Measurements from ENCODE around the gene IL12B. TPM values are rescaled to one million over a fixed set of nuclear protein-coding genes. Genes with fewer than 3 reads are reported as not detected.
"Not testable (repeated sequence)": the region's sequence is repeated elsewhere in the genome, so short reads cannot be mapped to it uniquely, and the experiment has no call there.

IL12B gene
- polyA plus RNA-seq: not detected

DNA sequence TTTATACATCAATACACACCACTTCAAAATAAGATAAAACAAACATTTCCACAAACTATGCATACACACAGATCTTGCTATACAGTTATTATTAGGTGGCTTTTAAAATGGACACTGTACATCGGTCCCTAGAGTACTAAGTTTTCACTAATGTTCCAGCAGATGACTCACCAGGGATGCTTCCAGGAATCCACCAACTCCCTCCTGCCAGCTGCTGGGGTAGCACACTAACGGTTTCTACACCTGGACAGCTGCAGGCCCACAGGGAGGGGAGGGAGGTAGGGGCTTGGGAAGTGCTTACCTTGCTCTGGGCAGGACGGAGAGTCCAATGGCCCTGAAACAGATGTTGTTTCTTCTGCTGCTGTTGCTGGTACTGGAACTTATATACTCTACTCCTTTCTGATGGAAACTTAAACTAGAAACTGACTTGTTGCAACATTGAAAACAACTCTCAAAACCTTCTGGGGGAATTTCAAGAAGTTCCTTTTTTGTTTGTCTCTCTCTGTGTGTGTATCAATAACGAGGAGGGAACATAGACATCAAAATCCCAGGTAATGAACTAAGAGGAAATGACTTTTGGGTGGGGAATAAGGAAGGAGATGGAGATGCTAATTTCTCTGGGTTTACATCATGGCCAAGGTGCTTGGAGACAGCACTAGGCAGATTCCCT is at the start of gene IL12B:
TSS of gene IL12B (minus strand) at position 357 of the 670 bp plus-strand sequence. CDS start 3,705 bp downstream, outside the sequence.
- peaks cover 0 to 1% (median 0%) of the 10 kb centered on the region in 6 donors for H3K9me3 Mint-ChIP-seq
- H3K27me3 Mint-ChIP-seq (ENCODE audit: low read depth in 3 of 3): peaks cover 0 to 11% (median 1%) of the 10 kb centered on the region in 3 donors
- peaks cover 16 to 26% of the 10 kb centered on the region in 2 donors for H3K4me1 Mint-ChIP-seq
- H3K36me3 Mint-ChIP-seq: no peaks in the 10 kb centered on the region
- DNase-seq: no peak
- no peak within 1 kb of the TSS for H3K27ac Mint-ChIP-seq
- peak within 1 kb of the TSS; percentile 50 to 69 (median 55) for H3K4me3 Mint-ChIP-seq

DNA sequence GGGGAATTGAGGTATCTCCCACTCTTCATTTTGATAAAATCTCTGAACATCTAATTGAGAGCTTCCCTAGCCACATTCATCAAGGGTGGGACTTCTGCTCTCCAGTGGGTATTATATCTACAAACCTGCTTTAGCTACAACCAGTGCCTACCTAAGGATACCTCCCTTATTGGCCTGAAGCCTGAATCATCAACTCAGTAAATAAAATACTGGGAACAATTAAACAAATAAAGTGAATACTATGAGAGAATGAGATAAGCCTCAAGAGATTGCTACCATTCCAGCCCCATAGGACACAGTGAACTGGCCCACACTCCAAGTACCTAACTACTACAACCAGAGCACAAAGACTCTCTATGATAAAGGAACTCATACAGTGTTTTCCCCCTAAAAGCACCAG is 47.4 kb upstream of the IL12B start:
- no peaks in the 10 kb centered on the region for H3K4me1 Mint-ChIP-seq
- H3K27ac Mint-ChIP-seq: no peak overlapping the region
- peaks cover 15 to 28% (median 17%) of the 10 kb centered on the region in 3 donors for H3K36me3 Mint-ChIP-seq
- H3K27me3 Mint-ChIP-seq (ENCODE audit: low read depth in 3 of 3): peaks cover 5 to 13% (median 6%) of the 10 kb centered on the region in 3 donors
- H3K9me3 Mint-ChIP-seq: peaks cover 9 to 55% (median 35%) of the 10 kb centered on the region in 6 donors
- no peak for DNase-seq
- no peak overlapping the region for H3K4me3 Mint-ChIP-seq

DNA sequence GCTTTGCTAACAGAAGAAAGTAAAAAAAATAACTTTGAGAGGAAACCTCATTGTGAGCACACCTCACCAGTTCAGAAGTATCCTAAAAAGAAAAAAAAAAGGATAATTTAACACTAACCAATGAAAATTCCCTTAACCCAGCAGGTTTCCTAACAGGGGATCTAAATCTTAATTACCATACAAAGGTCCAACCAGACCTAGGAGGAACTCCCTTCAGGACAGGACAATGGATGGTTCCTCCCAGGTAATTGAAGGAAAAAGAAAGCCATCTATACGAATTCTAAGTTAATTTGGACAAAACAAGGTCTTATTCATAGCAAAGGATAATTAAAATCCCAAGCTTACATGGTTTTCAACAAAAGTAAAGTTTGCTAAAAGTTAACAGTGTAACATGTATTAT is 37.6 kb upstream of the IL12B start:
- not testable (repeated sequence) for H3K27ac Mint-ChIP-seq; DNase-seq; H3K9me3 Mint-ChIP-seq; H3K4me1 Mint-ChIP-seq; H3K4me3 Mint-ChIP-seq; H3K27me3 Mint-ChIP-seq (ENCODE audit: low read depth in 3 of 3); H3K36me3 Mint-ChIP-seq

DNA sequence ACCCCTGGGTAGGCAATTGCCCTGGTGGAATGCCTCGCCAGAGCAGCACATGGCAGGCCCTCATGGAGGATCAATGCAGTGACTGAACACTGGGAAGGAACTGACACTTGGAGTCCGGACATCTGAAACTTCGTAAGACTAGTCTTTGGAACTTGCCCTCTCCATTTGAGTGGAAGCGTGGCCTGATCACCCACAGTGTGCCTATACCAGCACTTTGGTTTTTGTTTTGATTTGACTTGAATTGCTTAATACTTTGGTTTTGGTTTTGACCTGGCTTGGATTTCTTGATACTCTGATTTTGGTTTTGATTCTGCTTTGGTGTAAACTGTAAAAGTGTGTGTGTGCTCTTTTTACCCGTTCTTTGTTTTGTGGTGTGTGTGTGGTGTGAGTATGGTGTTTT is 36.5 kb upstream of the IL12B start:
- H3K4me3 Mint-ChIP-seq; H3K36me3 Mint-ChIP-seq; H3K27ac Mint-ChIP-seq; H3K4me1 Mint-ChIP-seq; H3K27me3 Mint-ChIP-seq (ENCODE audit: low read depth in 3 of 3); DNase-seq; H3K9me3 Mint-ChIP-seq: not testable (repeated sequence)

DNA sequence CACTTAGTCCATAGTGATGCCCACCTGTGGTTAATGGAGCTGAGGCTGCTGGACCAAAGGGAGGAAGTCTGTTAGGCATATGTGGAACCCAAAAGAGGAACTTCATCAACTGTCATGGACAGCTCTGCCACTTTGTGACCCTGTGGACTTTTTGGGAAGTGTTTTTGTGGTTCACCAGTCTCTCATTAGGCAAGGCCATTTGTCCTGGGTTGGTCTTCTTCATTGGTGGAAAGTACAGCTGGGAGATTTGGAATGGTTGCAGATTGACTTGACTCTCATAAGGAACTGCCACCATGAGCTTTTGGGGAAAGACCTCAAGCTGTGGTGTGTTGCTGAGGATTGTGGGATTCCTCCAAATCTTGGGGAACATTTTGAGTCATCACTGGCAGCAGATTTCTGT is 31.9 kb upstream of the IL12B start:
- Mint-ChIP-seq H3K27ac (no peak overlapping the region), H3K4me1 (peaks cover 5 to 15% of the 10 kb centered on the region in 2 donors), H3K27me3 (ENCODE audit: low read depth in 3 of 3) (peaks cover 2 to 7% (median 2%) of the 10 kb centered on the region in 3 donors), H3K4me3 (no peak overlapping the region), H3K9me3 (peaks cover 0 to 2% (median 0%) of the 10 kb centered on the region in 6 donors), H3K36me3 (peaks cover 0 to 4% (median 1%) of the 10 kb centered on the region in 3 donors)
- DNase-seq: no peak

DNA sequence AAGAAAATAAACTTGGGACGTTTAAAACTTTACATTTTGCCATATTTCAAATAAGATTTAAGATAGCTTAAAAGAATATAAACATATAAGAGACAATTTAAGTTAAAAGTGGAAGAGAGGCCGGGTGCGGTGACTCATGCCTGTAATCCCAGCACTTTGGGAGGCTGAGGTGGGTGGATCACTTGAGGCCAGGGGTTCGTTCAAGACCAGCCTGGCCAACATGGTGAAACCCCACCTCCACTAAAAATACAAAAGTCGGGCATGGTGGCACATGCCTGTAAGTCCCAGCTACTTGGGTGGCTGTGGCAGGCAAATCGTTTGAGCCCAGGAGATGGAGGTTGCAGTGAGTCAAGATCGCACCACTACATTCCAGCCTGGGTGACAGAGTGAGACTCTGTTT is 29.6 kb upstream of the IL12B start:
- not testable (repeated sequence) for DNase-seq; H3K27ac Mint-ChIP-seq; H3K4me1 Mint-ChIP-seq; H3K9me3 Mint-ChIP-seq; H3K4me3 Mint-ChIP-seq; H3K27me3 Mint-ChIP-seq (ENCODE audit: low read depth in 3 of 3); H3K36me3 Mint-ChIP-seq

DNA sequence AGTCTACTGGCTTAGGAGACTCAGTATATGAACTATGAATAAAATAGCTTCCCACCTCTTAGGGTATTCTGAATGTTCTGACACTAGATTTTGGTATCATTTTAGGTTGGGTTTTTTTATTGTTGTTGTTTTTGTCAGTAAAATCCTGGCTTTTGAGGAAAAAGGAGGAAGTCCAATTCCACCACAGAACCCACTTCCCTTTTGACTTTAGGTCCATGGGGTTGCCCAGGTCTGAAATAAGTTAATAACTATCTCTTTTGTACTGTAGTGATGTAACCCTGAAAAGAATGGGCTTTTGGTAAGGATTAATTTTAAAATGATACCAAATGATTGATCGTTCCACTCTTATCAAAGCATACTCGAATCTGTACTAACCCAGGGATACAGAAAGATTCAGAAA is 29.1 kb upstream of the IL12B start:
- H3K27me3 Mint-ChIP-seq (ENCODE audit: low read depth in 3 of 3): peaks cover 1 to 10% (median 3%) of the 10 kb centered on the region in 3 donors
- peaks cover 0 to 4% (median 0%) of the 10 kb centered on the region in 3 donors for H3K36me3 Mint-ChIP-seq
- H3K9me3 Mint-ChIP-seq: peaks cover 0 to 2% (median 0%) of the 10 kb centered on the region in 6 donors
- peaks cover 4 to 9% of the 10 kb centered on the region in 2 donors for H3K4me1 Mint-ChIP-seq
- DNase-seq: no peak
- no peak overlapping the region for H3K27ac Mint-ChIP-seq
- H3K4me3 Mint-ChIP-seq: peak overlapping the region in 1 of 5 donors; percentile 21

DNA sequence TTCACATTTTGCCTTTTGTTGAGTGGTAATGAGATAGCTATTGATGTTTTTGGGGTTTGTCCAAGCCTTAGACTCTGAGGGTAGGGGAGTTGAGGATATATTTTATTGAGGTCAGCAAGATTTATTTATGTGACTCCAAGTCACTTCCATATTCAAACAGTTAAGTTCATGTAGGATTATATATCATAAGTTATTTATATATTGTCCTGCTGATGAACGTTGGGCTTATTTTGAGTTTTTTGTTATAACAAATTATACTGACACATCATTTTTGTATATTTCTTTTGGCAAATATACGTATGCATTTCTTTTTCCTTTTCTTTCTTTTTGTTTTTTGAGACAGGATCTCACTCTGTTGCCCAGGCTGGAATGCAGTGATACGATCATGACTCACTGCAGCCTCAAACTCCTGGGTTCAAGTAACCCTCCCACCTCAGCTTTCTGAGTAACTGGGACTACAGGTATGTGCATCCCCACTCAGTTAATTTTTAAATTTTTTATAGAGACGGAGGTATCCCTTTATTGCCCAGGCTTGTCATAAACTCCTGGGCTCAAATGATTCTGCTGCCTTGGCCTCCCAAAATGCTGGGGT is 23.5 kb upstream of the IL12B start:
- peaks cover 1 to 18% (median 2%) of the 10 kb centered on the region in 3 donors for H3K27me3 Mint-ChIP-seq (ENCODE audit: low read depth in 3 of 3)
- no peaks in the 10 kb centered on the region for H3K9me3 Mint-ChIP-seq
- peaks cover 0 to 4% (median 0%) of the 10 kb centered on the region in 3 donors for H3K36me3 Mint-ChIP-seq
- H3K27ac Mint-ChIP-seq: no peak overlapping the region
- H3K4me3 Mint-ChIP-seq: no peak overlapping the region
- no peak for DNase-seq
- peaks cover 0 to under 1% of the 10 kb centered on the region in 2 donors for H3K4me1 Mint-ChIP-seq

DNA sequence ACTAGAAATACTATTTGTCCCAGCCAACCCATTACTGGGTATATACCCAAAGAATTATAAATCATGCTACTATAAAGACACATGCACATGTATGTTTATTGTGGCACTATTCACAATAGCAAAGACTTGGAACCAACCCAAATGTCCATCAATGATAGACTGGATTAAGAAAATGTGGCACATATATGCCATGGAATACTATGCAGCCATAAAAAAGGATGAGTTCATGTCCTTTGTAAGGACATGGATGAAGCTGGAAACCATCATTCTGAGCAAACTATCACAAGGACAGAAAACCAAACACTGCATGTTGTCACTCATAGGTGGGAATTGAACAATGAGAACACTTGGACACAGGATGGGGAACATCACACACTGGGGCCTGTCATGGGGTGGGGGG is 20.4 kb upstream of the IL12B start:
- H3K27me3 Mint-ChIP-seq (ENCODE audit: low read depth in 3 of 3): peaks cover 2 to 10% (median 3%) of the 10 kb centered on the region in 3 donors
- DNase-seq: not testable (repeated sequence)

DNA sequence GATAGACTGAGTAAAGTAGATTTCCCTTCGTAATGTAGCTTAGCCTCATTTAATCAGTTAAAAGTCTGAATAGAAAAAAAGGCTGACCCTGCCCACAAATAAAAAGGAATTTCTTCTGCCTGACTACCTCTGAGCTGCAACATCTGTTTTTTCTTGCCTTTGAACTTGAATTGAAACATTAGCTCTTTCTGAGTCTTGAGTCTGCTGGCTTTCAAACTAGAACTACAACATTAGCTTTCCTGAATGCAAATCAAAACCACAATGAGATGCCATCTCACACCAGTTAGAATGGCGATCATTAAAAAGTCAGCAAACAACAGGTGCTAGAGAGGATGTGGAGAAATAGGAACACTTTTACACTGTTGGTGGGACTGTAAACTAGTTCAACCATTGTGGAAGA is 19.9 kb upstream of the IL12B start:
- not testable (repeated sequence) for H3K36me3 Mint-ChIP-seq, H3K4me3 Mint-ChIP-seq, H3K27ac Mint-ChIP-seq, H3K4me1 Mint-ChIP-seq, H3K9me3 Mint-ChIP-seq, DNase-seq
- H3K27me3 Mint-ChIP-seq (ENCODE audit: low read depth in 3 of 3): peaks cover 2 to 10% (median 3%) of the 10 kb centered on the region in 3 donors

More for the DNA sequence above, 20.4 kb upstream of the IL12B start:
- not testable (repeated sequence) for H3K27ac Mint-ChIP-seq, H3K4me3 Mint-ChIP-seq, H3K9me3 Mint-ChIP-seq, H3K36me3 Mint-ChIP-seq, H3K4me1 Mint-ChIP-seq

DNA sequence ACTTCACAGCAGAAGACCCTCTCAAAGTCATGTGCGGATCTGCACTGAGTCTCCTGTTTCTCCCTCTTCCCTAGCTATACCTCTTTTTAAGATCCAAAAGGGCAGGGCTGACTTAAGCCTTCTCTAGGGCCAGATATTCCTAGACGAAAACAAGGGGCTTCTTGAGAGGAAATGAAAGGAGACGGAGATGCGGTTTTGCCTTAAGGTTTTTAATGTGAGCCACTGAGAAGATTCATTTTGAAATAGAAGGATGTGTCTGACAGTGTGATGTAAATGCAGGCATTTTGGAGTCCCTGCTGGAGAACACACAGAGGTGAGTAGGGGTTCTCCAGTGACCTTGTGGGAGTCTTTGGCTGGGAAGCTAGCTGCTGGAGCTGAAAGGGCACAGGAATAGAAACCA is 15.6 kb upstream of the IL12B start:
- H3K4me1 Mint-ChIP-seq: peaks cover 24 to 26% of the 10 kb centered on the region in 2 donors
- no peak for DNase-seq
- no peak overlapping the region for H3K4me3 Mint-ChIP-seq
- H3K27me3 Mint-ChIP-seq (ENCODE audit: low read depth in 3 of 3): peaks cover 5 to 9% (median 6%) of the 10 kb centered on the region in 3 donors
- H3K27ac Mint-ChIP-seq: peak overlapping the region in 1 of 6 donors; percentile 2
- H3K9me3 Mint-ChIP-seq: peaks cover 0 to 1% (median 0%) of the 10 kb centered on the region in 6 donors
- peaks cover 0 to 12% (median 0%) of the 10 kb centered on the region in 3 donors for H3K36me3 Mint-ChIP-seq

DNA sequence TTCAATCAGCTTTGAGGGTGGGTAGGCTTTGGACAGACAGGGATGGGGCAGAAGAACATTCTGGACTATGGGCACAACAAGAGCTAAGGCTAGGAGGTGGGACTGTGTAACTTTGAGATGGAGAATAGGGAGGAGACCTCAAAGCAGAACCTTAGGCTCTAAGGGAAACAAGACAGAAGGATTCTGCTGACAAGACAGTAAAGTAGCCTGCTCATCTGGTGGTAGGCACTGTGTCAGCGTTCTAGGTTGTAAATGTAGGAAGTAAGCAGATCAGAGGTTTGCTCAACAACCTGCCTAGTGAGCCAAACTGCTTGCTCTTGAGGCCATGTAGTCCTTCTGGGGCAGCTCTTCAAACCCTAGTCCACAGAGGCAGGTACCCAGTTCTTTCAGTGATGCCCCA is 15.0 kb upstream of the IL12B start:
- H3K9me3 Mint-ChIP-seq: peaks cover 0 to 1% (median 0%) of the 10 kb centered on the region in 6 donors
- peaks cover 0 to 12% (median 0%) of the 10 kb centered on the region in 3 donors for H3K36me3 Mint-ChIP-seq
- peaks cover 5 to 8% (median 7%) of the 10 kb centered on the region in 3 donors for H3K27me3 Mint-ChIP-seq (ENCODE audit: low read depth in 3 of 3)
- peak overlapping the region in 1 of 6 donors; percentile 2 for H3K27ac Mint-ChIP-seq
- no peak overlapping the region for H3K4me3 Mint-ChIP-seq
- peaks cover 29 to 31% of the 10 kb centered on the region in 2 donors for H3K4me1 Mint-ChIP-seq
- DNase-seq: no peak

DNA sequence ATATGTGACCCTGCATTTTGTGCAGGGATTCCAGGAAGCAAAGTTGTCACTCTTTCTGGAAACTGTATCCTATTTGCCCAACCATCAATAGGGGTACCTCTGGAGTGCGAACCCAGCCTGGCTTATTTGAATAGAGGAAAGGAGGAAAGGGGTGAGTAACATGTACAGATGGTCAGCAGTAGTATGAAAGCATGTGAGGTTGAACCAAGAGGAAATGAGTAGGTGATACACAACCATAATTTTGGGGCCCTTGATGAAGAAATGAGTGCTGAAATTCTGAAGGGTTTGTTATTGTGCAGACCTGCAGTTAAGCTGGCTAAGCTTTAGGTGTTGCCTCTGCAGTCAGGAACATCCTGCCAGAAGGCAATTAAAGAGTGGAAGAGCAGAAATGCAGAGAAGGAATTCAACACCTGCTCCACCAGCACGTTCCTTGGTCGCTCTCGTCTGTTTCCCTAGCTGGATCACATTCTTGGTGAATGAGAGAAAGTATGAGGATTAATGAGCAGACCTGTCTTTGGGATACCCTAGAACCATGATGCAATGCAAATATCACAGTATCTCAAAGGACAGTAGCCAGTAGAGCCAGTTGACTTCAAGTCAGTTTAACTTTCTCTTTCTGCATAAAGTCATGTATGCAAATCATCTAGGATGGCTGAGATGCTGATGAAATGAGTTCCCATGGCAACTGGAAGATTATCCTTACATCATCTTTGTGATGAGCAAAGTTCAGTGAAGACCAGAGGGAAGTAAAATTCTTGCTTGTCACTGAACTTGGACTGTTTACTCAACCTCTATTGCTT is 13.2 kb upstream of the IL12B start:
- no peak for DNase-seq
- Mint-ChIP-seq H3K36me3 (peaks cover 0 to 12% (median 0%) of the 10 kb centered on the region in 3 donors), H3K9me3 (peaks cover 0 to 1% (median 0%) of the 10 kb centered on the region in 6 donors), H3K4me3 (no peak overlapping the region), H3K27me3 (ENCODE audit: low read depth in 3 of 3) (peaks cover 2 to 8% (median 3%) of the 10 kb centered on the region in 3 donors), H3K27ac (no peak overlapping the region), H3K4me1 (peaks cover 41 to 48% of the 10 kb centered on the region in 2 donors)

DNA sequence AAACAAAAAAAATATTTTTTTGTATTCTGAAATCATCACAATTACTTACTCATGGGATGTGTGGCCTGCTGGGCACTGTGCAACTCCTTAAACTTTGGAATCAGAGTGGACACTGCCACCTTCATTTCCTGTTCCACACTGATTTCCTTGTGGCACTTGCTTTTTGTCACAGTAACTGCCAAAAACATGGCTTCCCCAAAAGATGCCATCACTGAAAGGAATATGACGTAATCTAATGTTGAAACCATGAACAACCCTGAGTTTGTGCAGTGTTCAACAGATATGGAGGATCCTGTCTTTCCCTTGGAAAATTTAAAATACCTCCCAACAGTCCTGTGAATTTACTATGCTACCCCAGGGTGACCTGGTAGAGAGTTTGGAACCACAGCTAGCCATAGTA is 12.6 kb upstream of the IL12B start:
- peaks cover 0 to 1% (median 0%) of the 10 kb centered on the region in 6 donors for H3K9me3 Mint-ChIP-seq
- no peak overlapping the region for H3K4me3 Mint-ChIP-seq
- no peak for DNase-seq
- no peak overlapping the region for H3K27ac Mint-ChIP-seq
- peaks cover 48 to 55% of the 10 kb centered on the region in 2 donors for H3K4me1 Mint-ChIP-seq
- peaks cover 0 to 12% (median 0%) of the 10 kb centered on the region in 3 donors for H3K36me3 Mint-ChIP-seq
- H3K27me3 Mint-ChIP-seq (ENCODE audit: low read depth in 3 of 3): peaks cover 2 to 8% (median 3%) of the 10 kb centered on the region in 3 donors

Data from immature natural killer cell (primary cell).